SU-DHL-6 (cell line): ENCODE measurements around the gene FAM107A.

ENCODE experiments used
- H2AFZ ChIP-seq: fragments of 200-600 bp; sonication (generic); 2 replicates; pipeline ENCODE4 v1.6.1; 2014; ENCODE audit warnings: low read depth, mild to moderate bottlenecking, moderate library complexity, mixed read lengths, antibody characterized with exemption, low read length; ENCODE audit not compliant: severe bottlenecking
- H3F3A ChIP-seq: fragments of 200-600 bp; shearing (Covaris generic); 2 replicates; pipeline ENCODE4 v1.6.0; 2016; ENCODE audit warnings: antibody characterized with exemption, mild to moderate bottlenecking; ENCODE audit not compliant: insufficient read depth
- H3K27ac ChIP-seq: fragments of 200-600 bp; sonication (generic); 2 replicates; pipeline ENCODE4 v1.5.1; 2016; ENCODE audit warnings: low read depth, mild to moderate bottlenecking, low read length, moderate library complexity, mixed read lengths
- H3K27me3 ChIP-seq: fragments of 200-600 bp; sonication (generic), shearing (Covaris generic); 2 replicates; pipeline ENCODE4 v1.6.0; 2014; ENCODE audit warnings: mild to moderate bottlenecking, low read length
- H3K36me3 ChIP-seq: fragments of 200-600 bp; sonication (generic); 2 replicates; pipeline ENCODE4 v1.6.1; 2014; ENCODE audit warnings: mild to moderate bottlenecking, low read length, mixed read lengths
- H3K4me2 ChIP-seq: fragments of 300-600, 200-600 bp; shearing (Covaris generic), sonication (generic); 2 replicates; pipeline ENCODE4 v1.6.0; 2014; ENCODE audit warnings: low read length, low read depth, mild to moderate bottlenecking; ENCODE audit not compliant: poor library complexity, severe bottlenecking
- H3K4me3 ChIP-seq: fragments of 200-600 bp; sonication (generic); 2 replicates; pipeline ENCODE4 v1.5.1; 2014; ENCODE audit warnings: antibody characterized with exemption, low read length, mild to moderate bottlenecking, mixed read lengths; ENCODE audit not compliant: insufficient read depth, poor library complexity, severe bottlenecking
- H3K79me2 ChIP-seq: fragments of 200-600 bp; sonication (generic); 2 replicates; pipeline ENCODE4 v1.6.1; 2014; ENCODE audit warnings: mild to moderate bottlenecking, low read length, moderate library complexity; ENCODE audit not compliant: insufficient read depth
- H3K9ac ChIP-seq: fragments of 200-600 bp; sonication (generic); 2 replicates; pipeline ENCODE4 v1.7.0; 2014; ENCODE audit warnings: mild to moderate bottlenecking, low read length
- H3K9me2 ChIP-seq: fragments of 200-600 bp; sonication (generic); replicated peaks from 2 replicates; pipeline ENCODE4 v1.6.1; 2014; ENCODE audit warnings: low read length; ENCODE audit not compliant: insufficient read depth
- H3K9me3 ChIP-seq: fragments of 200-600 bp; sonication (generic); 2 replicates; pipeline ENCODE4 v1.6.1; 2014; ENCODE audit warnings: low read length, mixed read lengths; ENCODE audit not compliant: insufficient read depth
- H4K20me1 ChIP-seq: fragments of 200-600 bp; sonication (generic); 2 replicates; pipeline ENCODE4 v1.6.1; 2014; ENCODE audit warnings: low read depth, mild to moderate bottlenecking, antibody characterized with exemption, low read length, moderate library complexity, mixed read lengths
- EZH2phosphoT487 ChIP-seq: fragments of 200-600 bp; sonication (generic), shearing (Covaris generic); conservative IDR thresholded peaks from 2 replicates; pipeline ENCODE4 v1.6.1; 2018; ENCODE audit warnings: mild to moderate bottlenecking, antibody characterized with exemption, low read length, moderate library complexity, mixed read lengths
- TF ChIP-seq, protein P1 (sequence below): fragments of 200-600 bp; sonication (generic); IDR thresholded peaks from one replicate; pipeline ENCODE4 v1.5.1; 2017; ENCODE audit warnings: antibody characterized with exemption, mild to moderate bottlenecking, low read length, moderate library complexity; ENCODE audit not compliant: insufficient read depth, poor library complexity, severe bottlenecking

FAM107A gene

DNA sequence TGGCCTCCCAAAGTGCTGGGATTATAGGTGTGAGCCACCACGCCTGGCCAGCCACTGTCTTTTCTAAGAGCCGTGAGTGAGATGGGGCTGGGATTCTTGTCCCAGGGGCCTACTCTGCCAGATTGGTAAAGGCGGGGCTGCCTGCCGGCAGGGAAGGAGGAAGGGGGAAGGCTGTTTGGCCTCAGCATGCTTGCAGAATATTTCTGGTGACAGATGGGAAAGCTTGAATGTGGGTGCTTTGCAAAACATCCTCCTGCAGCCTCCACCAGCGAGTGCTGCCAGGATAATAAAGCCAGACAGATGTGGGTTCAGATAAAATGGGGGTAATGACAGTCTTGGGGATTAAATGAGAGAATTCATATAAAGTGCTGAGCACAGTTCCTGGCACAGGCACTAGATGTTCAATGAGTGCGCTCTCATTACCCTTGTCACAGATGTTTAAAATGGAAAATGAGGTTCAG, 20.4 kb downstream of the FAM107A start:
- H3K79me2 ChIP-seq, result no peaks in the 10 kb centered on the region
- no peak overlapping the region for H3K9ac ChIP-seq
- H4K20me1 ChIP-seq, result no peaks in the 10 kb centered on the region
- H3F3A ChIP-seq, result no peaks in the 10 kb centered on the region
- TF ChIP-seq, protein P1, sequence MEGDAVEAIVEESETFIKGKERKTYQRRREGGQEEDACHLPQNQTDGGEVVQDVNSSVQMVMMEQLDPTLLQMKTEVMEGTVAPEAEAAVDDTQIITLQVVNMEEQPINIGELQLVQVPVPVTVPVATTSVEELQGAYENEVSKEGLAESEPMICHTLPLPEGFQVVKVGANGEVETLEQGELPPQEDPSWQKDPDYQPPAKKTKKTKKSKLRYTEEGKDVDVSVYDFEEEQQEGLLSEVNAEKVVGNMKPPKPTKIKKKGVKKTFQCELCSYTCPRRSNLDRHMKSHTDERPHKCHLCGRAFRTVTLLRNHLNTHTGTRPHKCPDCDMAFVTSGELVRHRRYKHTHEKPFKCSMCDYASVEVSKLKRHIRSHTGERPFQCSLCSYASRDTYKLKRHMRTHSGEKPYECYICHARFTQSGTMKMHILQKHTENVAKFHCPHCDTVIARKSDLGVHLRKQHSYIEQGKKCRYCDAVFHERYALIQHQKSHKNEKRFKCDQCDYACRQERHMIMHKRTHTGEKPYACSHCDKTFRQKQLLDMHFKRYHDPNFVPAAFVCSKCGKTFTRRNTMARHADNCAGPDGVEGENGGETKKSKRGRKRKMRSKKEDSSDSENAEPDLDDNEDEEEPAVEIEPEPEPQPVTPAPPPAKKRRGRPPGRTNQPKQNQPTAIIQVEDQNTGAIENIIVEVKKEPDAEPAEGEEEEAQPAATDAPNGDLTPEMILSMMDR, result no peak
- TF ChIP-seq EZH2phosphoT487, result no peak
- H3K9me2 ChIP-seq, result no peaks in the 10 kb centered on the region
- H3K4me3 ChIP-seq, result no peak overlapping the region
- H3K9me3 ChIP-seq, result no peaks in the 10 kb centered on the region
- no peak overlapping the region for H3K4me2 ChIP-seq
- H3K27ac ChIP-seq, result no peak overlapping the region
- H3K27me3 ChIP-seq, result no peaks in the 10 kb centered on the region
- H2AFZ ChIP-seq, result no peak overlapping the region
- H3K36me3 ChIP-seq, result no peaks in the 10 kb centered on the region

GRCh38 chr3:58556001-58556400, 21.2 kb downstream of the FAM107A start:
- H3K9ac ChIP-seq, result no peak overlapping the region
- H4K20me1 ChIP-seq, result no peaks in the 10 kb centered on the region
- no peak overlapping the region for H3K27ac ChIP-seq
- H3F3A ChIP-seq, result no peaks in the 10 kb centered on the region
- no peaks in the 10 kb centered on the region for H3K79me2 ChIP-seq
- no peaks in the 10 kb centered on the region for H3K36me3 ChIP-seq
- TF ChIP-seq EZH2phosphoT487, result no peak
- TF ChIP-seq, protein P1, result no peak
- no peaks in the 10 kb centered on the region for H3K27me3 ChIP-seq
- no peaks in the 10 kb centered on the region for H3K9me3 ChIP-seq
- H3K9me2 ChIP-seq, result no peaks in the 10 kb centered on the region
- no peak overlapping the region for H2AFZ ChIP-seq
- no peak overlapping the region for H3K4me2 ChIP-seq
- H3K4me3 ChIP-seq, result no peak overlapping the region

- Histone ChIP-seq H3K4me3 (no peak overlapping the region), H3K9ac (no peak overlapping the region), H3K4me2 (no peak overlapping the region), H3K9me2 (no peaks in the 10 kb centered on the region), H3K9me3 (no peaks in the 10 kb centered on the region), H3K79me2 (no peaks in the 10 kb centered on the region), H3K27me3 (no peaks in the 10 kb centered on the region), H3K27ac (no peak overlapping the region), H3K36me3 (no peaks in the 10 kb centered on the region), H3F3A (no peaks in the 10 kb centered on the region), H2AFZ (no peak overlapping the region), H4K20me1 (no peaks in the 10 kb centered on the region)
- TF ChIP-seq EZH2phosphoT487, result no peak
- TF ChIP-seq, protein P1, result no peak
These were observed 22.0 kb downstream of the FAM107A start for GRCh38 chr3:58555203-58555602.
